Endothelial cell of umbilical vein (primary cell): ENCODE measurements around the gene NQO1. TPM values are rescaled to one million over a fixed set of nuclear protein-coding genes. Genes with fewer than 3 reads are reported as not detected.
"Not testable (repeated sequence)": the region's sequence is repeated elsewhere in the genome, so short reads cannot be mapped to it uniquely, and the experiment has no call there.

Experiments
- BruUV-seq: library from RNA; stranded (reverse); fragments of 400-500 nt; replicated peaks from 2 replicates; lab custom pipeline; 2021; lab: Mats Ljungman, UMichigan
- CTCF ChIA-PET: fragments of 300-600, 350-600 bp; sonication (Branson Sonifier 250); formaldehyde crosslinking; loops from one replicate; lab custom pipeline; 2021; ENCODE audit warnings: antibody characterized with exemption, inconsistent platforms; lab: Charles Lee
- POLR2A ChIA-PET: fragments of 300-600, 350-600 bp; sonication (Branson Sonifier 250); formaldehyde crosslinking; loops from one replicate; lab custom pipeline; 2021; ENCODE audit warnings: antibody characterized with exemption, inconsistent platforms; lab: Charles Lee
- DNase-seq: peaks from one replicate; pipeline ENCODE4 v3.0.0-alpha.2; 2011; ENCODE audit warnings: low read depth, low spot score
- FAIRE-seq: peaks from 2 replicates; lab custom pipeline; 2011; peaks lifted over from hg19 to GRCh38; lab: Jason Lieb, UNC
- H2AFZ ChIP-seq: 2 replicates; pipeline ENCODE4 v1.6.0; 2012; ENCODE audit warnings: low read depth, low read length, control low read depth, inconsistent platforms
- H3K27ac ChIP-seq: 2 replicates; pipeline ENCODE4 v1.5.1; 2011; ENCODE audit warnings: low read depth, mild to moderate bottlenecking, control low read depth, low read length, moderate library complexity; ENCODE audit not compliant: insufficient read depth
- H3K27me3 ChIP-seq, 2 experiments: 2 replicates each; pipeline versions ENCODE4 v1.6.0 to v1.6.1; 2011; ENCODE audit warnings: low read length in 2 of 2, mixed read lengths in 1 of 2; ENCODE audit not compliant: control insufficient read depth in 2 of 2, insufficient read depth in 2 of 2
- H3K36me3 ChIP-seq, 2 experiments: 2 replicates in 1 of 2; 3 replicates in 1 of 2; pipeline ENCODE4 v1.5.1; 2011; ENCODE audit warnings: low read length in 2 of 2, mild to moderate bottlenecking in 1 of 2, moderate library complexity in 1 of 2; ENCODE audit not compliant: control insufficient read depth in 2 of 2, insufficient read depth in 2 of 2; ENCODE audit errors: extremely low read depth in 1 of 2
- H3K4me1 ChIP-seq: 3 replicates; pipeline ENCODE4 v1.5.1; 2011; ENCODE audit warnings: mild to moderate bottlenecking, low read length; ENCODE audit not compliant: control insufficient read depth, insufficient read depth; ENCODE audit errors: extremely low read depth
- H3K4me2 ChIP-seq: 2 replicates; pipeline ENCODE4 v1.6.1; 2011; ENCODE audit warnings: low read length, control low read depth, mixed read lengths; ENCODE audit not compliant: insufficient read depth
- H3K4me3 ChIP-seq, 3 experiments: fragments of 200-600 bp in 1 of 3; sonication (generic), shearing (Covaris generic) in 1 of 3; replicated peaks in 1 of 3; 2 replicates each; pipeline ENCODE4 v1.5.1; 2011 to 2016; ENCODE audit warnings: control low read depth in 3 of 3, low read length in 3 of 3, mild to moderate bottlenecking in 2 of 3, inconsistent platforms in 1 of 3, low read depth in 1 of 3, moderate library complexity in 1 of 3; ENCODE audit not compliant: insufficient read depth in 1 of 3
- H3K79me2 ChIP-seq: 2 replicates; pipeline ENCODE4 v1.6.0; 2012; ENCODE audit warnings: low read length, inconsistent platforms; ENCODE audit not compliant: control insufficient read depth, insufficient read depth
- H3K9ac ChIP-seq: replicated peaks from 2 replicates; pipeline ENCODE3; 2011; ENCODE audit warnings: low read length, control low read depth; ENCODE audit not compliant: insufficient read depth; ENCODE audit errors: extremely low read depth
- H3K9me1 ChIP-seq: replicated peaks from 3 replicates; pipeline ENCODE4 v1.6.0; 2011; ENCODE audit warnings: mild to moderate bottlenecking, low read length; ENCODE audit not compliant: control insufficient read depth, insufficient read depth; ENCODE audit errors: extremely low read depth
- H3K9me3 ChIP-seq: replicated peaks from 2 replicates; pipeline ENCODE4 v1.5.1; 2012; ENCODE audit warnings: low read length, inconsistent platforms; ENCODE audit not compliant: control insufficient read depth, insufficient read depth
- H4K20me1 ChIP-seq: replicated peaks from 2 replicates; pipeline ENCODE3; 2011; ENCODE audit warnings: mild to moderate bottlenecking, low read length; ENCODE audit not compliant: control insufficient read depth, insufficient read depth; ENCODE audit errors: extremely low read depth
- EZH2 ChIP-seq: IDR thresholded peaks from 2 replicates; pipeline ENCODE4 v1.6.1; 2012; ENCODE audit warnings: borderline replicate concordance, low read depth, mild to moderate bottlenecking, moderate library complexity, low read length, inconsistent platforms; ENCODE audit not compliant: severe bottlenecking
- GATA2 ChIP-seq: IDR thresholded peaks from 2 replicates; pipeline ENCODE4 v1.7.0; 2011; ENCODE audit warnings: low read depth, mild to moderate bottlenecking, moderate library complexity, mixed read lengths, low read length; ENCODE audit not compliant: insufficient read length, insufficient read depth
- JUN ChIP-seq: IDR thresholded peaks from 2 replicates; pipeline ENCODE4 v1.6.1; 2011; ENCODE audit warnings: borderline replicate concordance, low read depth; ENCODE audit not compliant: insufficient read length, insufficient read depth
- MAX ChIP-seq: IDR thresholded peaks from 2 replicates; pipeline ENCODE4 v1.6.1; 2011; ENCODE audit not compliant: insufficient read depth, insufficient read length
- POLR2A ChIP-seq: IDR thresholded peaks from 2 replicates; pipeline ENCODE4 v1.6.1; 2012; ENCODE audit warnings: low read depth, mild to moderate bottlenecking, control low read depth, low read length
- POLR2AphosphoS5 ChIP-seq: IDR thresholded peaks from 2 replicates; pipeline ENCODE4 v1.6.1; 2012; ENCODE audit warnings: low read depth, mild to moderate bottlenecking, control low read depth, low read length, moderate library complexity; ENCODE audit not compliant: insufficient read depth
- dilution Hi-C: fragments of 300-500 bp; cut with MboI; formaldehyde crosslinking; loops from one replicate; pipeline ENCODE4 v1.15.0; 2019; ENCODE audit warnings: low sequenced_read_pairs; ENCODE audit not compliant: extremely low pct_ligation_motif_present
- intact Hi-C: fragments of 100-400 bp; cut with micrococcal nuclease; formaldehyde crosslinking; loops from one replicate; pipeline ENCODE4 v1.10.0; 2022
- polyA plus RNA-seq, 4 experiments: library from polyadenylated mRNA; depleted of rRNA in 3 of 4; stranded (reverse) in 3 of 4; unstranded in 1 of 4; fragments of >200 nt; gene quantifications; 2 replicates each; pipeline versions ENCODE4 v1.2.1 to v1.2.3, GENCODE V29; 2011 to 2012; ENCODE audit warnings: missing spikeins in 1 of 4
- total RNA-seq: library from RNA; stranded (reverse); gene quantifications from 2 replicates; pipeline ENCODE4 v1.2.3, GENCODE V29; 2021

Gene NQO1
- total and polyA plus RNA-seq, 2 donors (not counting 3 experiments of a cell fraction or from before 2014, with no cell fraction given): 257 to 345 TPM

DNA sequence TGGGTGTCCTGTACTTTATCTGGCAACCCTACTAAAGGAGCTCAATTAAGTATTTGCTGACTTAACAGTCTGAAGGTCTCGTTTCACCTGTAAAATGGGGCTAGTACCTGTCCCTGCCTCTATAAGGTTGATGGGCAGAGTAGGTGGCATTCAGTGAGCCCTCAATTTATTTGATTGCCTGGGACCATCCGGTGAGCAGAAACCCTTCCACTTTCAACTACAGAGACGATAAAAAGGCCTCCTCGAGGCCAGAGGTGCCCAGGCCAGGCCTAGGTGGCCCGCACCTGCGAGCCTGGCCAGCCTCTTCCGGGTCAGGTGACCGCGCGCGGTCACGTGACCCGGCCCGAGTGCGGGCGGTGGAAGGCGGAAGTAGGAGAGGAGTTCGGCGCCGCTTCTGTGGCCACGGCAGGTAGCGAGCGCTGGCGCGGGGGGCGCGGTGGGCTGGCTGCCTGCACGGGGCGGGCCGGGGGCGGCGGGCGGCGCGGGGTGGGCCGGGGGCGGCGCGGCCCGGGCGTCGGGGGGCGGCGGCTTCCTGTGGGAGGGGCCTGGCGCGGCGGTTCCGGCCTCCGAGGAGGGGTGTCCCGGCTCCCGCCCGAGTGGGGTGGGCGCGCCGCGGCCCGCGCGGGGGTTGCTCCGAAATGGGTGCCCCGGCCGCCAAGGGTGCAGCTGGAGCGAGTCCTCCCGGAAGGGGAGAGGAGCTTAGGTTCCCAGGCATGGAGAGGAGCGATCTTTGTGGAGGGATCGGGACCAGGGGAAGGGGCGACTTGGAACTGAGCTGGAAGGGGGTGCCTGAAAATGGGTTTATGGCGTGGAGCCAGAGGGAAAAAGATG lies 35.8 kb upstream of the NQO1 start, which contains the start of gene WWP2:
Gene WWP2, plus strand, starts transcription at position 350 of the 831 bp plus-strand sequence. CDS start 24,679 bp downstream, outside the sequence.
- Histone ChIP-seq H3K27ac (peak within 1 kb of the TSS; percentile 21), H3K27me3 (no peaks in the 10 kb centered on the region), H3K4me1 (peaks cover 12% of the 10 kb centered on the region), H3K9ac (peak within 1 kb of the TSS; percentile 65), H3K9me1 (no peaks in the 10 kb centered on the region), H4K20me1 (no peaks in the 10 kb centered on the region), H3K4me2 (peak within 1 kb of the TSS; percentile 80), H3K36me3 (no peaks in the 10 kb centered on the region), H2AFZ (peak within 1 kb of the TSS; percentile 89), H3K9me3 (no peaks in the 10 kb centered on the region), H3K4me3 (peak within 1 kb of the TSS; percentile 76 to 88 (median 77)), H3K79me2 (peaks cover 3% of the 10 kb centered on the region)
- TF ChIP-seq EZH2 (no peak), POLR2A (peak; percentile 57), JUN (no peak), MAX (peak; percentile 69), GATA2 (no peak), POLR2AphosphoS5 (peak; percentile 60)
- ChIA-PET CTCF (interaction anchor here (1.0 to 2.0 kb wide), 5 partner anchors 8 to 168 kb away, joined by 3 to 7 read pairs (median 5); partner anchors contain the start of gene NOB1), POLR2A (no interaction called here)
- intact Hi-C loops: no loop called here
- DNase-seq (peak; percentile 40), FAIRE-seq (peak; percentile 77)
- TSS peak; percentile 92 for BruUV-seq
- dilution Hi-C loops: no loop called here

GRCh38 chr16:69757375-69757774 lies 31.0 kb upstream of the NQO1 start:
- H3K9me1 ChIP-seq, dilution Hi-C loops, H3K4me2 ChIP-seq, H3K27me3 ChIP-seq, H2AFZ ChIP-seq, H3K4me3 ChIP-seq, DNase-seq, H3K36me3 ChIP-seq, H3K9me3 ChIP-seq, H3K9ac ChIP-seq, FAIRE-seq, H3K27ac ChIP-seq, BruUV-seq, H4K20me1 ChIP-seq, intact Hi-C loops: not testable (repeated sequence)
- CTCF ChIA-PET: interaction anchor here (1.6 kb wide), 1 partner anchor 48 kb away, joined by 4 read pairs; no protein-coding TSS in a partner anchor
- POLR2A ChIA-PET: interaction anchor here (0.6 kb wide), 1 partner anchor 1731 kb away, joined by 3 read pairs; no protein-coding TSS in a partner anchor
- peaks cover 22% of the 10 kb centered on the region for H3K79me2 ChIP-seq
- peaks cover 14% of the 10 kb centered on the region for H3K4me1 ChIP-seq
